ENCODE measurements around the gene KLF11. TPM values are rescaled to one million over a fixed set of nuclear protein-coding genes. Genes with fewer than 3 reads are reported as not detected.

Gene KLF11
- total and polyA plus RNA-seq, 10 donors, result 5.4 to 46.1 (median 30.1) TPM

DNA sequence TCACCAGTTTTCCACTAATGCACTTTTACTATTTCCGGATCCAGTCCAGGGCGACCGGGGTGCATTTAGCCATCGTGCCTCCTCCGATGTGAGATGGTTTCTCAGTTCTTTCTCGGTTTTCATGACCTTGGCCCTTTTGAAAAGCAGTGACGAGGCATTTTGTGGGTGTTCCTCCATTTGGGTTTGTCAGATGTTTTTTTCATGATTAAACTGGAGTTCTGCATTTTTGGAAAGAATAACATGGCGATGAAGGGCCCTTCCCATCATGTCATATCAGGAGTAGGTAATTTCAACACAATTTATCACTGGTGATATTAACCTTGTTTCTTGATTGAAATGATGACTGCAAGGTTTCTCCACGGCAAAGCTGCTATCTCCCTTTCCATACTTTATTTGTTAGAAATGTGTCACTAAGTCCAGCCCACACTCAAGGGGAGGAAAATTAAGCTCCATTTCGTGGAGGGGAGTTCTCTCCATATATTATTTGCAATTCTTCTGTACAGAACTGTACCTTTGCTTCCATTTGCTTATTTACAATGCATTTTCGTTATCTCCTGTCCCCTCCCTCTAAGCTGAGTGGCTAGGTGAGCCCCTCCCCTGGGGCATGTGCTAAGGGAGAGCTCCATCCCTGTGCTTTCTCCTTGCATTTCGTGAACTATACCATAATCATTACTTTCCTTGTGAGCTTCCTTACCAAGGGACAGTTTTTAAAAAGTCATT, 8.9 kb upstream of the KLF11 start:
- peaks cover 30 to 91% (median 54%) of the 10 kb centered on the region in 6 donors for H3K4me1 ChIP-seq
- no peak for TF ChIP-seq CTCF (IDR thresholded peaks at IDR 0.05 in 8 of 11, conservative IDR thresholded peaks at IDR 0.05 in 3 of 11)
- DNase-seq, result no peak

GRCh38 chr2:10035053-10035422, 8.3 kb upstream of the KLF11 start:
- intact Hi-C loops (cut with DNase I; ENCODE audit: low total_unique reads), result no loop called here
- Histone ChIP-seq H3K27me3 (replicated peaks in 1 of 7) (no peaks in the 10 kb centered on the region), H3K4me3 (no peak overlapping the region), H3K36me3 (no peaks in the 10 kb centered on the region), H3K4me1 (peaks cover 28 to 91% (median 54%) of the 10 kb centered on the region in 6 donors), H3K9me3 (no peaks in the 10 kb centered on the region), H3K27ac (peak overlapping the region in 3 of 8 donors; percentile 71 to 78 (median 75))
- no peak for TF ChIP-seq POLR2A (IDR thresholded peaks at IDR 0.05)
- TF ChIP-seq CTCF (IDR thresholded peaks at IDR 0.05 in 8 of 11, conservative IDR thresholded peaks at IDR 0.05 in 3 of 11), result no peak
- TF ChIP-seq POLR2AphosphoS5 (IDR thresholded peaks at IDR 0.05), result no peak
- DNase-seq, result no peak
- 41 to 60% (median 46%) methylated on average over 3 of the region's 3 CpGs for WGBS, 5 donors

More for the DNA sequence above, 8.9 kb upstream of the KLF11 start:
- WGBS, 5 donors, result 76 to 84% (median 78%) methylated on average over 12 of the region's 12 CpGs
- Histone ChIP-seq H3K9me3 (no peaks in the 10 kb centered on the region), H3K36me3 (no peaks in the 10 kb centered on the region), H3K4me3 (no peak overlapping the region), H3K27me3 (replicated peaks in 1 of 7) (no peaks in the 10 kb centered on the region), H3K27ac (peak overlapping the region in 3 of 8 donors; percentile 42 to 78 (median 75))
- intact Hi-C loops (cut with DNase I; ENCODE audit: low total_unique reads), result no loop called here

- H3K4me1 ChIP-seq, result peaks cover 31 to 91% (median 54%) of the 10 kb centered on the region in 6 donors
- WGBS, 5 donors, result 38 to 70% (median 54%) methylated on average over 5 of the region's 5 CpGs
- H3K9me3 ChIP-seq, result no peaks in the 10 kb centered on the region
- peak overlapping the region in 7 of 8 donors; percentile 20 to 82 (median 71) for H3K27ac ChIP-seq
- no peaks in the 10 kb centered on the region for H3K36me3 ChIP-seq
- no peak overlapping the region for H3K4me3 ChIP-seq
- intact Hi-C loops (cut with DNase I; ENCODE audit: low total_unique reads), result no loop called here
- DNase-seq, result no peak
- H3K27me3 ChIP-seq (replicated peaks in 1 of 7), result no peaks in the 10 kb centered on the region
- TF ChIP-seq POLR2AphosphoS5 (IDR thresholded peaks at IDR 0.05), result no peak
- TF ChIP-seq CTCF (IDR thresholded peaks at IDR 0.05 in 8 of 11, conservative IDR thresholded peaks at IDR 0.05 in 3 of 11), result no peak
- TF ChIP-seq POLR2A (IDR thresholded peaks at IDR 0.05), result no peak
Observed at GRCh38 chr2:10035633-10036032, 7.7 kb upstream of the KLF11 start.

- intact Hi-C loops (cut with DNase I; ENCODE audit: low total_unique reads), result no loop called here
- H3K36me3 ChIP-seq, result no peaks in the 10 kb centered on the region
- H3K4me1 ChIP-seq, result peaks cover 35 to 91% (median 56%) of the 10 kb centered on the region in 6 donors
- no peaks in the 10 kb centered on the region for H3K27me3 ChIP-seq (replicated peaks in 1 of 7)
- TF ChIP-seq POLR2AphosphoS5 (IDR thresholded peaks at IDR 0.05) (peak; percentile 59 to 75 (median 64)), POLR2A (IDR thresholded peaks at IDR 0.05) (no peak), CTCF (IDR thresholded peaks at IDR 0.05 in 8 of 11, conservative IDR thresholded peaks at IDR 0.05 in 3 of 11) (peak in 9 of 11 experiments; percentile 22 to 70 (median 61))
- no peak overlapping the region for H3K4me3 ChIP-seq
- H3K9me3 ChIP-seq, result no peaks in the 10 kb centered on the region
- DNase-seq, result no peak
- peak overlapping the region; percentile 20 to 82 (median 62) for H3K27ac ChIP-seq
- 31 to 41% (median 32%) methylated on average over 13 to 14 of the region's 14 CpGs for WGBS, 5 donors
Observed at GRCh38 chr2:10036095-10036884, 7.1 kb upstream of the KLF11 start.
